SU-DHL-6 (cell line): ENCODE measurements around the gene RBM19.

ENCODE experiments used
- EZH2phosphoT487 ChIP-seq: fragments of 200-600 bp; sonication (generic), shearing (Covaris generic); conservative IDR thresholded peaks from 2 replicates; pipeline ENCODE4 v1.6.1; 2018; ENCODE audit warnings: mild to moderate bottlenecking, antibody characterized with exemption, low read length, moderate library complexity, mixed read lengths
- TF ChIP-seq, protein P1 (sequence below): fragments of 200-600 bp; sonication (generic); IDR thresholded peaks from one replicate; pipeline ENCODE4 v1.5.1; 2017; ENCODE audit warnings: antibody characterized with exemption, mild to moderate bottlenecking, low read length, moderate library complexity; ENCODE audit not compliant: insufficient read depth, poor library complexity, severe bottlenecking

DNA sequence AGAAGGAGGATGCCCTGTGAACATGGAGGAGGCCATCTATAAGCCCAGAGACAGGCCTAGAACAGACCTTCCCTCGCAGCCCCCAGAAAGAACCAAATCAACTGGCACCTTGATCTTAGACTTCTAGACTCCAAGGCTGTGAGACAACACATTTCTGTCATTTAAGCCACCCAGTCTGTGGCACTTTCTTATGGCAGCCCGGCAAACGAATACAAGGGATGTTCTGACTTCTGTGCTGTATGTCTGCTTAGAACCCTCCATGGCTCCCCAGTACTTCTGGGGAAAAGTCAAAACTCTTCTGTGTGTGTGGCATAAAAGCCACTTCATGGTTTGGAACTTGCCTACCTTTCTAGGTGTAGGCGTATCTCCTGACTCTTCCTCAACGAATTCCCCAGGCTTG is 42.9 kb downstream of the RBM19 start:
- TF ChIP-seq, protein P1, sequence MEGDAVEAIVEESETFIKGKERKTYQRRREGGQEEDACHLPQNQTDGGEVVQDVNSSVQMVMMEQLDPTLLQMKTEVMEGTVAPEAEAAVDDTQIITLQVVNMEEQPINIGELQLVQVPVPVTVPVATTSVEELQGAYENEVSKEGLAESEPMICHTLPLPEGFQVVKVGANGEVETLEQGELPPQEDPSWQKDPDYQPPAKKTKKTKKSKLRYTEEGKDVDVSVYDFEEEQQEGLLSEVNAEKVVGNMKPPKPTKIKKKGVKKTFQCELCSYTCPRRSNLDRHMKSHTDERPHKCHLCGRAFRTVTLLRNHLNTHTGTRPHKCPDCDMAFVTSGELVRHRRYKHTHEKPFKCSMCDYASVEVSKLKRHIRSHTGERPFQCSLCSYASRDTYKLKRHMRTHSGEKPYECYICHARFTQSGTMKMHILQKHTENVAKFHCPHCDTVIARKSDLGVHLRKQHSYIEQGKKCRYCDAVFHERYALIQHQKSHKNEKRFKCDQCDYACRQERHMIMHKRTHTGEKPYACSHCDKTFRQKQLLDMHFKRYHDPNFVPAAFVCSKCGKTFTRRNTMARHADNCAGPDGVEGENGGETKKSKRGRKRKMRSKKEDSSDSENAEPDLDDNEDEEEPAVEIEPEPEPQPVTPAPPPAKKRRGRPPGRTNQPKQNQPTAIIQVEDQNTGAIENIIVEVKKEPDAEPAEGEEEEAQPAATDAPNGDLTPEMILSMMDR = no peak
- no peak for TF ChIP-seq EZH2phosphoT487
